ENCODE results near the gene CPEB4. TPM values are rescaled to one million over a fixed set of nuclear protein-coding genes. Genes with fewer than 3 reads are reported as not detected.

Gene CPEB4
- total and polyA plus RNA-seq, 10 of the 15 experiments (the other 5 are each of a cell fraction or from before 2014, with no cell fraction given), result 6.9 to 33.1 (median 20.4) TPM

DNA sequence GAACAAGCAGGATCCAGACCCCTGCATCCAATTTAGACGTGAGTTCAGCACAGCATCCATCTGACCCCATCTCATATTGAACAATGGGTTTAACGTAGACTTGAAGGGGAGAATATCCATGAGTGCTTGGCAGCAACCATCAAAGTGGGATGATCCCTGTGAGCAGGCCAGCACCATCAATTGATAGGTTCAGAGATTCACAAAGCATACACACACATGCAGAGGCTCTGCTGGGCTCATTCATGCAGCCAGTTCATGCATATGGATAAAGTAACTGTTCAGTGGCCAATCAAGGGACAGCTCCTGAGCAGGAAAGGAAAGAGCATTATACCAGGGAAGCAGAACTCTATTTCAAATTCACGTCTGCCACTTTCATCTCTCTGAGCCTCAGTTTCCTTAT is 24.8 kb upstream of the CPEB4 start:
- Histone ChIP-seq H3K9me3 (replicated peaks; ENCODE audit: control insufficient read depth, insufficient read depth, low read length) (no peaks in the 10 kb centered on the region; the same call in 2 of the 3 replicates), H3K4me2 (ENCODE audit: control insufficient read depth, insufficient read depth) (no peak overlapping the region), H3K9ac (ENCODE audit: control insufficient read depth, insufficient read depth, low read length) (no peak overlapping the region), H3K36me3 (ENCODE audit: control insufficient read depth in 2 of 2, insufficient read depth in 2 of 2, low read length in 1 of 2) (no peaks in the 10 kb centered on the region), H3K27ac (ENCODE audit: control insufficient read depth, insufficient read depth) (no peak overlapping the region), H3K79me2 (ENCODE audit: control insufficient read depth, insufficient read depth, low read length) (no peaks in the 10 kb centered on the region), H3K4me3 (no peak overlapping the region), H3K4me1 (ENCODE audit: control insufficient read depth, insufficient read depth, low read length) (no peaks in the 10 kb centered on the region), H4K20me1 (ENCODE audit: control insufficient read depth, insufficient read depth) (no peaks in the 10 kb centered on the region), H3K27me3 (replicated peaks in 1 of 2; ENCODE audit: control insufficient read depth in 2 of 2, insufficient read depth in 2 of 2, low read length in 1 of 2) (no peaks in the 10 kb centered on the region), H2AFZ (ENCODE audit: control insufficient read depth, low read depth, low read length) (no peak overlapping the region)
- ChIA-PET POLR2A (no interaction called here), SMC1A (ENCODE audit: uncharacterized antibody, unreplicated experiment) (no interaction called here), CTCF (no interaction called here), RAD21 (ENCODE audit: unreplicated experiment) (no interaction called here)
- TF ChIP-seq HDAC6 (IDR thresholded peaks at IDR 0.05; ENCODE audit: unreplicated experiment), result no peak
- TF ChIP-seq E2F8 (IDR thresholded peaks at IDR 0.05; ENCODE audit: low read depth, partially characterized antibody), result no peak
- TF ChIP-seq RAD51 (IDR thresholded peaks at IDR 0.05), result no peak
- TF ChIP-seq PAX5 (IDR thresholded peaks at IDR 0.05; ENCODE audit: borderline replicate concordance, low read depth, low read length), result no peak
- TF ChIP-seq FOXM1 (IDR thresholded peaks at IDR 0.05; ENCODE audit: low read depth, low read length), result no peak
- TF ChIP-seq ZNF217 (IDR thresholded peaks at IDR 0.05), result no peak
- TF ChIP-seq KDM1A (IDR thresholded peaks at IDR 0.05; ENCODE audit: borderline replicate concordance), result no peak
- no peak for TF ChIP-seq IKZF2 (IDR thresholded peaks at IDR 0.05)
- no peak for TF ChIP-seq ETV6 (conservative IDR thresholded peaks at IDR 0.05 in 1 of 2, IDR thresholded peaks at IDR 0.05 in 1 of 2; ENCODE audit: borderline replicate concordance in 1 of 2, low read depth in 1 of 2)
- no peak for TF ChIP-seq PBX3 (IDR thresholded peaks at IDR 0.05; ENCODE audit: insufficient replicate concordance, low read depth, low read length)
- no peak for TF ChIP-seq CBX3 (IDR thresholded peaks at IDR 0.05; ENCODE audit: borderline replicate concordance, low read depth)
- no peak for TF ChIP-seq IRF4 (IDR thresholded peaks at IDR 0.05; ENCODE audit: low read depth, low read length)
- TF ChIP-seq, protein P1, sequence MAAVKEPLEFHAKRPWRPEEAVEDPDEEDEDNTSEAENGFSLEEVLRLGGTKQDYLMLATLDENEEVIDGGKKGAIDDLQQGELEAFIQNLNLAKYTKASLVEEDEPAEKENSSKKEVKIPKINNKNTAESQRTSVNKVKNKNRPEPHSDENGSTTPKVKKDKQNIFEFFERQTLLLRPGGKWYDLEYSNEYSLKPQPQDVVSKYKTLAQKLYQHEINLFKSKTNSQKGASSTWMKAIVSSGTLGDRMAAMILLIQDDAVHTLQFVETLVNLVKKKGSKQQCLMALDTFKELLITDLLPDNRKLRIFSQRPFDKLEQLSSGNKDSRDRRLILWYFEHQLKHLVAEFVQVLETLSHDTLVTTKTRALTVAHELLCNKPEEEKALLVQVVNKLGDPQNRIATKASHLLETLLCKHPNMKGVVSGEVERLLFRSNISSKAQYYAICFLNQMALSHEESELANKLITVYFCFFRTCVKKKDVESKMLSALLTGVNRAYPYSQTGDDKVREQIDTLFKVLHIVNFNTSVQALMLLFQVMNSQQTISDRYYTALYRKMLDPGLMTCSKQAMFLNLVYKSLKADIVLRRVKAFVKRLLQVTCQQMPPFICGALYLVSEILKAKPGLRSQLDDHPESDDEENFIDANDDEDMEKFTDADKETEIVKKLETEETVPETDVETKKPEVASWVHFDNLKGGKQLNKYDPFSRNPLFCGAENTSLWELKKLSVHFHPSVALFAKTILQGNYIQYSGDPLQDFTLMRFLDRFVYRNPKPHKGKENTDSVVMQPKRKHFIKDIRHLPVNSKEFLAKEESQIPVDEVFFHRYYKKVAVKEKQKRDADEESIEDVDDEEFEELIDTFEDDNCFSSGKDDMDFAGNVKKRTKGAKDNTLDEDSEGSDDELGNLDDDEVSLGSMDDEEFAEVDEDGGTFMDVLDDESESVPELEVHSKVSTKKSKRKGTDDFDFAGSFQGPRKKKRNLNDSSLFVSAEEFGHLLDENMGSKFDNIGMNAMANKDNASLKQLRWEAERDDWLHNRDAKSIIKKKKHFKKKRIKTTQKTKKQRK (IDR thresholded peaks at IDR 0.05; ENCODE audit: low read depth, low read length), result no peak
- no peak for TF ChIP-seq SIX5 (IDR thresholded peaks at IDR 0.05; ENCODE audit: low read depth, low read length, severe bottlenecking)
- TF ChIP-seq TARDBP (IDR thresholded peaks at IDR 0.05; ENCODE audit: borderline replicate concordance), result no peak
- TF ChIP-seq NFXL1 (IDR thresholded peaks at IDR 0.05; ENCODE audit: borderline replicate concordance), result no peak
- no TSS peak for BruUV-seq (replicated peaks)
- FAIRE-seq (no peak), ATAC-seq (no peak), DNase-seq (ENCODE audit: low read depth, low spot score) (no peak)
- in situ Hi-C loops (cut with MboI) (no loop called here), intact Hi-C loops (cut with micrococcal nuclease; ENCODE audit: unreplicated experiment) (no loop called here)
- WGBS (ENCODE audit: insufficient coverage, insufficient replicate concordance, low lambda C conversion rate, missing lambda C conversion rate), result 86% methylated on average over 3 of the region's 3 CpGs
